RWPE2 (cell line): ENCODE results near the gene FEZF1.

ENCODE experiments used
- ATAC-seq: fragments of 200-7000 bp; cut with Tn5 transposase; 3 replicates; pipeline ENCODE4 v1.9.1; 2021; ENCODE audit warnings: low read depth
- DNase-seq: peaks from one replicate; pipeline ENCODE4 v3.0.0-alpha.2; 2020; ENCODE audit warnings: low spot score
- H3K27ac ChIP-seq: fragments of 450-650 bp; 2 replicates; pipeline ENCODE4 v1.5.1; 2017; ENCODE audit warnings: mild to moderate bottlenecking; ENCODE audit not compliant: poor library complexity, severe bottlenecking
- H3K27me3 ChIP-seq: fragments of 250-450 bp; sonication (Bioruptor Pico); 2 replicates; pipeline ENCODE4 v1.5.1; 2021; ENCODE audit warnings: mild to moderate bottlenecking, moderate library complexity; ENCODE audit not compliant: insufficient read depth, poor library complexity, severe bottlenecking
- H3K36me3 ChIP-seq: fragments of 250-450 bp; sonication (Bioruptor Pico); 2 replicates; pipeline ENCODE4 v1.5.1; 2020; ENCODE audit warnings: low read depth, mild to moderate bottlenecking, moderate library complexity
- H3K4me1 ChIP-seq: fragments of 250-450 bp; sonication (Bioruptor Pico); 2 replicates; pipeline ENCODE4 v1.5.1; 2021; ENCODE audit warnings: mild to moderate bottlenecking, moderate library complexity; ENCODE audit not compliant: insufficient read depth, poor library complexity, severe bottlenecking
- H3K4me3 ChIP-seq: fragments of 250-450 bp; sonication (Bioruptor Pico); 2 replicates; pipeline ENCODE4 v1.5.1; 2021; ENCODE audit warnings: mild to moderate bottlenecking, moderate library complexity; ENCODE audit not compliant: severe bottlenecking
- H3K9me3 ChIP-seq: fragments of 250-450 bp; sonication (Bioruptor Pico); 2 replicates; pipeline ENCODE4 v1.5.1; 2021; ENCODE audit warnings: mild to moderate bottlenecking, moderate library complexity; ENCODE audit not compliant: severe bottlenecking
- CTCF ChIP-seq: fragments of 450-650 bp; IDR thresholded peaks from one replicate; pipeline ENCODE4 v1.5.1; 2017; ENCODE audit warnings: mild to moderate bottlenecking, moderate library complexity; ENCODE audit not compliant: poor library complexity, severe bottlenecking

FEZF1 gene

GRCh38 chr7:122307228-122307621 is 2.7 kb upstream of the FEZF1 start:
- H3K4me3 ChIP-seq = no peak overlapping the region
- ATAC-seq (no peak), DNase-seq (no peak)
- no peaks in the 10 kb centered on the region for H3K4me1 ChIP-seq
- no peak for TF ChIP-seq CTCF
- peaks cover 100% of the 10 kb centered on the region for H3K27me3 ChIP-seq
- H3K36me3 ChIP-seq = no peaks in the 10 kb centered on the region
- no peak overlapping the region for H3K27ac ChIP-seq
- H3K9me3 ChIP-seq = no peaks in the 10 kb centered on the region

GRCh38 chr7:122306320-122307227 is 2.0 kb upstream of the FEZF1 start:
- no peak for TF ChIP-seq CTCF
- no peak for ATAC-seq
- Histone ChIP-seq H3K9me3 (no peaks in the 10 kb centered on the region), H3K36me3 (no peaks in the 10 kb centered on the region), H3K27me3 (peaks cover 100% of the 10 kb centered on the region), H3K4me1 (no peaks in the 10 kb centered on the region), H3K4me3 (no peak overlapping the region), H3K27ac (no peak overlapping the region)
- no peak for DNase-seq

- no peak overlapping the region for H3K4me3 ChIP-seq
- no peak for TF ChIP-seq CTCF
- H3K4me1 ChIP-seq = no peaks in the 10 kb centered on the region
- H3K9me3 ChIP-seq = no peaks in the 10 kb centered on the region
- DNase-seq (no peak), ATAC-seq (peak; percentile 35; the same call in 2 of the 3 replicates)
- peaks cover 100% of the 10 kb centered on the region for H3K27me3 ChIP-seq
- no peak overlapping the region for H3K27ac ChIP-seq
- H3K36me3 ChIP-seq = no peaks in the 10 kb centered on the region
Observed at GRCh38 chr7:122305475-122306319, 1.1 kb upstream of the FEZF1 start.

- DNase-seq = no peak
- H3K27ac ChIP-seq = no peak overlapping the region
- H3K9me3 ChIP-seq = no peaks in the 10 kb centered on the region
- no peaks in the 10 kb centered on the region for H3K36me3 ChIP-seq
- H3K27me3 ChIP-seq = peaks cover 100% of the 10 kb centered on the region
- H3K4me3 ChIP-seq = no peak overlapping the region
- no peak for ATAC-seq
- no peak for TF ChIP-seq CTCF
- H3K4me1 ChIP-seq = no peaks in the 10 kb centered on the region
Observed at GRCh38 chr7:122304996-122305421, 459 bp upstream of the FEZF1 start.
